ENCODE measurements around the gene MYOZ2. TPM values are rescaled to one million over a fixed set of nuclear protein-coding genes. Genes with fewer than 3 reads are reported as not detected.

Gene MYOZ2
- total RNA-seq: under 1 TPM in 3 of 6 experiments, not detected in 3; 0.07 to 0.19 (median 0.12) TPM
- long read RNA-seq: 0 reads

- Histone ChIP-seq H3K9me3 (no peaks in the 10 kb centered on the region), H3K36me3 (no peaks in the 10 kb centered on the region), H3K27me3 (no peaks in the 10 kb centered on the region), H3K4me3 (no peak within 1 kb of the TSS), H3K4me1 (no peaks in the 10 kb centered on the region), H3K27ac (no peak within 1 kb of the TSS)
- no peak for ATAC-seq
- TF ChIP-seq POLR2A (IDR thresholded peaks at IDR 0.05) (no peak), CTCF (IDR thresholded peaks at IDR 0.05) (no peak)
- intact Hi-C loops (cut with DNase I): no loop called here
- no peak for DNase-seq
- WGBS (ENCODE audit: insufficient coverage, low coverage, low lambda C conversion rate, missing lambda C conversion rate): 67% methylated on average over 1 of the region's 2 CpGs
Observed at GRCh38 chr4:119135721-119136121, at the start of gene MYOZ2. TSS of gene MYOZ2 (plus strand) at chr4:119135832. CDS start at chr4:119136526, 694 bp downstream.

- Histone ChIP-seq H3K27ac (no peak overlapping the region), H3K9me3 (no peaks in the 10 kb centered on the region), H3K36me3 (no peaks in the 10 kb centered on the region), H3K4me3 (no peak overlapping the region), H3K27me3 (no peaks in the 10 kb centered on the region), H3K4me1 (no peaks in the 10 kb centered on the region)
- intact Hi-C loops (cut with DNase I): no loop called here
- DNase-seq (no peak), ATAC-seq (no peak)
- 47% methylated on average over 3 of the region's 3 CpGs for WGBS (ENCODE audit: insufficient coverage, low coverage, low lambda C conversion rate, missing lambda C conversion rate)
- no peak for TF ChIP-seq POLR2A (IDR thresholded peaks at IDR 0.05)
- TF ChIP-seq CTCF (IDR thresholded peaks at IDR 0.05): peak; percentile 13 to 23 (median 18)
Observed at GRCh38 chr4:119087121-119087520, 48.5 kb upstream of the MYOZ2 start.

GRCh38 chr4:119087656-119088055, 48.0 kb upstream of the MYOZ2 start:
- no peaks in the 10 kb centered on the region for H3K36me3 ChIP-seq
- intact Hi-C loops (cut with DNase I): no loop called here
- no peaks in the 10 kb centered on the region for H3K4me1 ChIP-seq
- no peak for TF ChIP-seq CTCF (IDR thresholded peaks at IDR 0.05)
- no peaks in the 10 kb centered on the region for H3K27me3 ChIP-seq
- DNase-seq (no peak), ATAC-seq (no peak)
- H3K9me3 ChIP-seq: no peaks in the 10 kb centered on the region
- H3K4me3 ChIP-seq: no peak overlapping the region
- 83% methylated on average over 5 of the region's 5 CpGs for WGBS (ENCODE audit: insufficient coverage, low coverage, low lambda C conversion rate, missing lambda C conversion rate)
- no peak overlapping the region for H3K27ac ChIP-seq

- no peak overlapping the region for H3K27ac ChIP-seq
- no peaks in the 10 kb centered on the region for H3K36me3 ChIP-seq
- no peaks in the 10 kb centered on the region for H3K9me3 ChIP-seq
- intact Hi-C loops (cut with DNase I): no loop called here
- no peaks in the 10 kb centered on the region for H3K27me3 ChIP-seq
- no peaks in the 10 kb centered on the region for H3K4me1 ChIP-seq
- TF ChIP-seq POLR2A (IDR thresholded peaks at IDR 0.05) (no peak), CTCF (IDR thresholded peaks at IDR 0.05) (no peak)
- DNase-seq (no peak), ATAC-seq (peak in 1 of 4 donors; percentile 71)
- no peak overlapping the region for H3K4me3 ChIP-seq
- WGBS (ENCODE audit: insufficient coverage, low coverage, low lambda C conversion rate, missing lambda C conversion rate): 49% methylated on average over 5 of the region's 5 CpGs
Observed at GRCh38 chr4:119093042-119093827, 42.4 kb upstream of the MYOZ2 start.
